Measurements from ENCODE around the gene PXDC1.
"Not testable (repeated sequence)": the region's sequence is repeated elsewhere in the genome, so short reads cannot be mapped to it uniquely, and the experiment has no call there.

The PXDC1 gene

GRCh38 chr6:3759646-3760232 lies 8.2 kb upstream of the PXDC1 start:
- TF ChIP-seq CTCF (conservative IDR thresholded peaks at IDR 0.05; ENCODE audit: low read depth, low read length), result no peak
- peak; percentile 99 for DNase-seq (ENCODE audit: low read depth)
- H3K4me3 ChIP-seq (ENCODE audit: low read length), result no peak overlapping the region

- no peak for TF ChIP-seq CTCF (conservative IDR thresholded peaks at IDR 0.05; ENCODE audit: low read depth, low read length)
- H3K4me3 ChIP-seq (ENCODE audit: low read length), result no peak overlapping the region
- DNase-seq (ENCODE audit: low read depth), result no peak
Observed at GRCh38 chr6:3758842-3759144, 7.3 kb upstream of the PXDC1 start.

- not testable (repeated sequence) for H3K4me3 ChIP-seq (ENCODE audit: low read length); DNase-seq (ENCODE audit: low read depth)
Observed at GRCh38 chr6:3757998-3758841, 6.7 kb upstream of the PXDC1 start.

GRCh38 chr6:3757241-3757641 lies 5.7 kb upstream of the PXDC1 start:
- H3K4me3 ChIP-seq (ENCODE audit: low read length), result no peak overlapping the region
- TF ChIP-seq CTCF (conservative IDR thresholded peaks at IDR 0.05; ENCODE audit: low read depth, low read length), result no peak
- DNase-seq (ENCODE audit: low read depth), result no peak

DNA sequence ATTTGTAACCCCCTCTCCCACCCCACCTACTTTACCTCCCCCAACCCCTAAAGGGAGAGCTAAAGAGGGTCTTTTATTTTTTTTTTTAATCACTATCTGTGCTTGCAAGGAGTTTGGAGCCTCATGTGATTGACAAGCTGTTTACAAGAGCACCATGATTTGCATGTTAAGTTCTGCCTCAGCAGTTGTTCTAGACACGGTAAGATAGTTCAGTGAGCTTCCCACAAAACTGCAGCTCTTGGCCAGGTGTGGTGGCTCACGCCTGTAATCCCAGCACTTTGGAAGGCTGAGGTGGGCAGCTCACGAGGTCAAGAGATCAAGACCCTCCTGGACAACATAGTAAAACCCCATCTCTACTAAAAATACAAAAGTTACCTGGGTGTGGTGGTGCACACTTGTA lies 5.0 kb upstream of the PXDC1 start:
- DNase-seq (ENCODE audit: low read depth), result no peak
- H3K4me3 ChIP-seq (ENCODE audit: low read length), result no peak overlapping the region
- TF ChIP-seq CTCF (conservative IDR thresholded peaks at IDR 0.05; ENCODE audit: low read depth, low read length), result no peak

DNA sequence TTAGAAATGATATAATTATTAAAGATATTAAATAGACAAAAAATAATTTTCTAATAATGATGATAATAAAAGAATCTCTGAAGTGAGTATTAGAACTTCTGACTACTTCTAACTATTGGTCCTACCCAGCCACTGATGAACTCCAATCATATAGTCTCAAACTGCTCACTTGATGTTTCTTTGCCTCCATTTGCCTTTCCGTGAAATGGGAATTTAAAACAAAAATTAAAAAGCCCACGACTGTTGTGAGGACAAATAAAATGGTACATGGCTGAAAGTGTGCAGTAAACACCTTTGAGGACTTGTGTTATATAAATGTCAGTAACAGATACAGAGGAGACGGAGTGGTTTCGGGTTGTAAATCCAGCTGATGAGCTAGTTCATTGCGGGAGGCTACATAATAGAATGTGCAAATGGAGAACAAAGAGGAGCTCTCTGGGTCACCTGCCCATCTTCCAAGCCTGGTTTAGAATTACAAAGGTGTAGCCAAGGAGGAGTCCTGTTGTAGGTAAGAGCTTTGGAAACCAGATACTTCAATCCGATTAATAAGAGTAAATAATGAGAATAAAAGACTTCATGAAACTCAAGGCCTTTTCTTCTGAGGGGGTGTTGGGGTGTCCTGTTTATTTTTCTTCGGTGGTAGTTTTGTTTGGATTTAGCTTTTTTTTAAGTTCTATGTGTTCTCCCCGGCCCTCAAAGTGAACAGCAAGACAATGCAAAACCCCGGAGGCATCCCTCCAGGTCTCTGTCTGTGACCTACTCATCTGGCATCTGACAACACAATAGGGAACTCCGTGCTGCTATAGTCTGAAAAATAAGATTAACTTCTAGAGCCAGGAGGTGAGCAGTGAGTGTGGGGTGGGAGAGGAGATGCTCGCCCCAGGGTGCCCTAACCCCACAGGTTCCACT lies 4.4 kb upstream of the PXDC1 start:
- no peak for DNase-seq (ENCODE audit: low read depth)
- TF ChIP-seq CTCF (conservative IDR thresholded peaks at IDR 0.05; ENCODE audit: low read depth, low read length), result no peak

DNA sequence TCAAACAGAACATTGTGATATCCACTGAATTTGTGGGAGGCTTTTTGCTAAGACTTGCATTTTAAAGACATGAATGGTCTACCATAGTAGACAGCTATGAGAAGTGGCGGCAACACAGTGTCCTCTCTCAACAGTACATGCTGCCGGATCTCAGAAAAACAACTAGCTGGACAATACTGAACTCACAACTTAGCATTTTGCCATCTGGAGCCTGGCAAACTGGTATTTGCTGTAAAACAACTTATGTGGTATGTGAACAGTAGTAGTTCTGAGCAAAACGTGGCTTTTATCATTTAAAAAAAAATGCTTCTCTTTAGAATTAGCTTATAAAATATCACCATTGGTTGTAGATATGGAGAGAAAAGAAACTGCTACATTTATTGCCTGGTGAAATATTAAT lies 3.3 kb upstream of the PXDC1 start:
- TF ChIP-seq CTCF (conservative IDR thresholded peaks at IDR 0.05; ENCODE audit: low read depth, low read length), result no peak
- DNase-seq (ENCODE audit: low read depth), result no peak
- H3K4me3 ChIP-seq (ENCODE audit: low read length), result no peak overlapping the region

More for the DNA sequence above, 4.4 kb upstream of the PXDC1 start:
- no peak overlapping the region for H3K4me3 ChIP-seq (ENCODE audit: low read length)

- not testable (repeated sequence) for H3K4me3 ChIP-seq (ENCODE audit: low read length); DNase-seq (ENCODE audit: low read depth)
Observed at GRCh38 chr6:3754032-3754725, 2.7 kb upstream of the PXDC1 start.
